ENCODE measurements around the gene BEND7.
"Not testable (repeated sequence)": the region's sequence is repeated elsewhere in the genome, so short reads cannot be mapped to it uniquely, and the experiment has no call there.

Gene BEND7

GRCh38 chr10:13412894-13413293 lies 115.9 kb downstream of the BEND7 start:
- DNase-seq = no peak
- TF ChIP-seq POLR2A (IDR thresholded peaks at IDR 0.05; ENCODE audit: low read length) = no peak
- no peak for TF ChIP-seq GATA1 (IDR thresholded peaks at IDR 0.05; ENCODE audit: low read depth, low read length)

GRCh38 chr10:13404791-13405190 lies 124.0 kb downstream of the BEND7 start:
- DNase-seq = no peak
- TF ChIP-seq GATA1 (IDR thresholded peaks at IDR 0.05; ENCODE audit: low read depth, low read length) = no peak
- no peak for TF ChIP-seq POLR2A (IDR thresholded peaks at IDR 0.05; ENCODE audit: low read length)

- TF ChIP-seq POLR2A (IDR thresholded peaks at IDR 0.05; ENCODE audit: low read length) = no peak
- TF ChIP-seq GATA1 (IDR thresholded peaks at IDR 0.05; ENCODE audit: low read depth, low read length) = no peak
- peak; percentile 6 to 7 for DNase-seq
Observed at GRCh38 chr10:13404305-13404759, 124.5 kb downstream of the BEND7 start.

- not testable (repeated sequence) for DNase-seq
Observed at GRCh38 chr10:13403426-13403825, 125.4 kb downstream of the BEND7 start.

GRCh38 chr10:13402021-13402420 lies 126.8 kb downstream of the BEND7 start:
- no peak for DNase-seq
- no peak for TF ChIP-seq POLR2A (IDR thresholded peaks at IDR 0.05; ENCODE audit: low read length)
- no peak for TF ChIP-seq GATA1 (IDR thresholded peaks at IDR 0.05; ENCODE audit: low read depth, low read length)

GRCh38 chr10:13401142-13401541 lies 127.7 kb downstream of the BEND7 start:
- DNase-seq = no peak
- no peak for TF ChIP-seq GATA1 (IDR thresholded peaks at IDR 0.05; ENCODE audit: low read depth, low read length)
- no peak for TF ChIP-seq POLR2A (IDR thresholded peaks at IDR 0.05; ENCODE audit: low read length)

- TF ChIP-seq GATA1 (IDR thresholded peaks at IDR 0.05; ENCODE audit: low read depth, low read length) (no peak), POLR2A (IDR thresholded peaks at IDR 0.05; ENCODE audit: low read length) (no peak)
- no peak for DNase-seq
Observed at GRCh38 chr10:13400196-13400965, 128.4 kb downstream of the BEND7 start.

GRCh38 chr10:13399752-13400151 lies 129.1 kb downstream of the BEND7 start:
- TF ChIP-seq GATA1 (IDR thresholded peaks at IDR 0.05; ENCODE audit: low read depth, low read length) = no peak
- no peak for TF ChIP-seq POLR2A (IDR thresholded peaks at IDR 0.05; ENCODE audit: low read length)
- no peak for DNase-seq

- no peak for DNase-seq
- no peak for TF ChIP-seq GATA1 (IDR thresholded peaks at IDR 0.05; ENCODE audit: low read depth, low read length)
Observed at GRCh38 chr10:13399236-13399635, 129.6 kb downstream of the BEND7 start.

- TF ChIP-seq GATA1 (IDR thresholded peaks at IDR 0.05; ENCODE audit: low read depth, low read length) = no peak
- no peak for TF ChIP-seq POLR2A (IDR thresholded peaks at IDR 0.05; ENCODE audit: low read length)
- no peak for DNase-seq
Observed at GRCh38 chr10:13397052-13397451, 131.8 kb downstream of the BEND7 start.

GRCh38 chr10:13396369-13396768 lies 132.4 kb downstream of the BEND7 start:
- no peak for TF ChIP-seq POLR2A (IDR thresholded peaks at IDR 0.05; ENCODE audit: low read length)
- TF ChIP-seq GATA1 (IDR thresholded peaks at IDR 0.05; ENCODE audit: low read depth, low read length) = no peak
- no peak for DNase-seq

- no peak for DNase-seq
- TF ChIP-seq GATA1 (IDR thresholded peaks at IDR 0.05; ENCODE audit: low read depth, low read length) (no peak), POLR2A (IDR thresholded peaks at IDR 0.05; ENCODE audit: low read length) (no peak)
Observed at GRCh38 chr10:13395540-13395939, 133.3 kb downstream of the BEND7 start.

- no peak for TF ChIP-seq GATA1 (IDR thresholded peaks at IDR 0.05; ENCODE audit: low read depth, low read length)
- no peak for TF ChIP-seq POLR2A (IDR thresholded peaks at IDR 0.05; ENCODE audit: low read length)
- DNase-seq = no peak
Observed at GRCh38 chr10:13393640-13394039, 135.2 kb downstream of the BEND7 start.

GRCh38 chr10:13392701-13393100 lies 136.1 kb downstream of the BEND7 start:
- TF ChIP-seq POLR2A (IDR thresholded peaks at IDR 0.05; ENCODE audit: low read length) (no peak), GATA1 (IDR thresholded peaks at IDR 0.05; ENCODE audit: low read depth, low read length) (no peak)
- no peak for DNase-seq

Data from erythroblast (primary cell).